GM10847 (cell line): ENCODE results near the gene POLR1B.

Source experiments
- POLR2A ChIP-seq: IDR thresholded peaks from 2 replicates; pipeline ENCODE4 v1.6.1; 2011; ENCODE audit not compliant: insufficient read length; ENCODE audit errors: extremely low read depth

POLR1B gene

DNA sequence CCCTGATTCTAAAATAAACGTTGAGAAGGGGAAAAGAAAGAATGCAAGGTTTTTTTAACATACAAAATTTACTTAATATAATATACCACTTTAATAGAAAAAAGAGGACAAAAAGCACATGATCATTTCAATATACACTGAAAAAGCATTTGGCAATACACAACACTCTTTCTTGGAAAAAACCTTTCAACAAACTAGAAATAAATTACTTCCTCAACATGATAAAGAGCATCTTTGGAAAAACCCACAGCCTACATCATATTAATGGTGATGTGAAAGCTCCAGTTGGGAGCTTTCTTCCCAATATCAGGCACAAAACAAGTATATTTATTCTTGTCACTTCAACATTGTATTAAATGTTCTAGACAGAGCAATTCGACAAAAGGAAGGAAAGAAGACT is 3.0 kb upstream of the POLR1B start:
- TF ChIP-seq POLR2A = no peak

DNA sequence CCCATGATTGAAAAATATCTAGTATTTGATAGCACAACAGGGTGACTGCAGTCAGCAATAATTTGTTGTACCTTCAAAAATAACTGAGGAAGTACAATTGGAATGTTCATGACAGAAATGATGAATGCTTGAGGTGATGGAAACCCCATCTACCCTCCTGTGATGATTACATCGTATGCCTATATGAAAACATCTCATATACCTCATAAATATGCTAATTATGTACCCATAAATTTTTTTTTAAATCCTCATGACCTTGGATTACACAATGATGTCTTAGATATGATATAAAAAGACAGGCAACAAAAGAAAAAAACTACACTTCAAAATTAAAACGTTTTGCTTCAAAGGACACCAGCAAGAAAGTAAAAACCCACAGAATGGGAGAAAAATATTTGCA is 1.4 kb upstream of the POLR1B start:
- no peak for TF ChIP-seq POLR2A

- TF ChIP-seq POLR2A = peak; percentile 74
Observed at GRCh38 chr2:112541315-112542122, 746 bp upstream of the POLR1B start.

DNA sequence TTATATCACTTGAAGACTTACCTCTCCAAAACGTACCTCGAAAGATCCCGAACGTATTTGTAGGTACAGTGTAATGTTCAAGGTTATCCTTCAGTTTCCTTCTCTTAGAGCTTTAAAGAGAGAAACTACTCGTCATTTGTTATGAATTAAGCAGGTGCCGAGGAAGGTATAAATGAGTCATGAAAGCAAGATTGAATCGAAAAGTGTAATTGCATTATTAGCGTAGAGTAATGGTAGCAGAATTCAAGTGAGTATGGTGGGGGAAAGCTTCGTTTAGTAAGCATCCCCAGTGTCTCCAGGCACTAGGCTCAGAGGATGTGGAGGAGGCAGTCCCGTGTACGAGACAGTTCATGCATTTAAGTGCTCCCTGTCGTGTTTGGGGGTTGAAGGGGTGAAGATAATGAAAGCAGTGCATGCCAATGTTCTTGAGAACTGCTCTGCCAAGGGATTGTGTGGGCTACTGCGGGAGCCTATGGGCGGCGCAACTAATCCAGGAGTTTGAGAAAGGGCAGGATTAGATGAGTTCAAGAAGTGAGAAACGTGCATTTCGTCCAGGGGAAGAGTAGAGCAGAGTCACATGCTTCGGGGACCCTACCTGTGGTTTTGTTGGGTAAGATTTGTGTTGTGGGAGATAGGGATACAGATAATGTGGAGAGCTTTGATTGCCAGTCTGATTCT is 858 bp downstream of the POLR1B start:
- TF ChIP-seq POLR2A = no peak

- TF ChIP-seq POLR2A = no peak
Observed at GRCh38 chr2:112547333-112547732, 5.1 kb downstream of the POLR1B start.

- TF ChIP-seq POLR2A = no peak
Observed at GRCh38 chr2:112548980-112549379, 6.7 kb downstream of the POLR1B start.

DNA sequence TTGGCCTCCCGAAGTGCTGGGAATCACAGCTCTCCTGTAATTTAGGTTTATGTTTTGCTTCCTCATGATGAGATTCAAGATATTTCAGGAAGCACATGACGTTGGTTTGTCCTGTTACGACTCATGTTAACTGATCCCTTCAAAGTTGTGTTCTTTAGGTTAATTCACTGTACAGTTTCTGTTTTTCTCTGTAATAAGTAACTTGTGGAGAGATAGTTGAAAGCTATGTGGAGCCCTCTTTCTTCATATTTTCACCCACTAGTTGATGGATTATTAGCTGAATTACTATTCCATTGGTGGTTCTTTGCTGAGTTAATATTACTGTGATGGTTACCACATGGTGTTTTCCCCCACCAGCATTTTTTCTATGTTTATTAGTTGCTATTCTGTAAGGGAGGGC is 23.8 kb downstream of the POLR1B start:
- no peak for TF ChIP-seq POLR2A

- TF ChIP-seq POLR2A = no peak
Observed at GRCh38 chr2:112572005-112572404, 29.7 kb downstream of the POLR1B start.

DNA sequence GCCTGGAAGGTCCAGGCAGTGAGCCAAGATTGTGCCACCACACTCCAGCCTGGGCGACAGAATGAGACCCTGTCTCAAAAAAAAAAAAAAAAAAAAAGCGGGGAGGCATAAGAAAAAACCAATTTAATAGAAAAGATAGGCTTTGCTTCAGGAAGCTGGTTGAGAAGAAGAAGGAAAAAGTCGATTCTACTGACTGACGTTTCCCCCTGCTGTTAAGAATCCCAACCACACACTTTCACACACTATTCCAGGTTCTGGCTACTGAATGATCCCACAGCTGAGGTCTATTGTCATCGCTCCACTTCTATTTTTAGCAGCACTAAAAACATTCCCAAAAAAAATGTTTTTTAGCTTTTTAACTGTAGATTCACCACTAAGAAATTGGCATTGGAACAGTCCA is 35.5 kb downstream of the POLR1B start:
- TF ChIP-seq POLR2A = no peak

GRCh38 chr2:112579241-112579640 is 37.0 kb downstream of the POLR1B start:
- TF ChIP-seq POLR2A = no peak

DNA sequence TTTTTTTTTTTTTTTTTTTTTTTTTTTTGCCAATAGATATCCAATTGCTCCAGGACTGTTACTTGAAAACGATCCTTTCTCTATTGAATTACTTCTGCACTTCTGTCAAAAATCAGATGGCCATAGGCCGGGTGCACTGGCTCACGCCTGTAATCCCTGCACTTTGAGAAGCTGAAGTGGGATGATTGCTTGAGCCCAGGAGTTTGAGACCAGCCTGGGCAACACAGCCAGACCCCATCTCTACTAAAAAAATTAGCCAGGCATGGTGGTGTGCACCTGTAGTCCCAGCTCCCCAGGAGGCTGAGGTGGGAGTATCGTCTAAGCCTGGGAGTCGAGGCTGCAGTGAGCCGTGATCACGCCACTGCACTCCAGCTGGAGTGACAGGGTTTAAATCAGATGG is 37.8 kb downstream of the POLR1B start:
- no peak for TF ChIP-seq POLR2A

- TF ChIP-seq POLR2A = no peak
Observed at GRCh38 chr2:112582314-112582746, 40.1 kb downstream of the POLR1B start.

DNA sequence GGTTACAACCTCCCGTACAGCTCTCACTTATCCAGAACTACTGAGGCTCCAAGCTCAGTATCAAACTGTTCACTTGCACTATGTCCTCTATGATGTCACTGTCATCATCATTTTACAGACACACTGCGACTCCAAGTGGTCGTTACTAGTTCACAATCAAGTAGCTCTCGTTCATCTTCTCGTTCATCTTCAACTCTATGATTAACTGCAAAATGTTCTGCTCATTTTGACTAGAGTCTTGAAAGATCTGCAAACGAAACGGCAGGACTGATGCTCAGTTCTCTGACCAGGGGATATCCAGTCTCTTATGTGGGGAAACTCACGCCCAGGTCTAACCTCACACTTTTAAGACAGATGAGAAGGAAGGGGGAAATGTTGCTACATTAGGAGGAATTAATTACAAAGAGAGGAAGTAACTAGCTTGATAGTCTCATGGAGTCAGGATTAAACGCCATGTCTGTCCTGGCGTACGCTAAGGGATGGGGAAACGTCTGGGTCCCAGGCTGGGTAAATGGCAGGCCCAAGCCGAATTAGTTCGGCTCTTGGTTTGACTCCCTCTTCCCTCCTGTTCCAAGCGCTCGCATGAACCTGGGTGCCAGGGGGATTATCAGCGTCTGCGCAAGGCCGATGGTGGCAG is 41.4 kb downstream of the POLR1B start:
- no peak for TF ChIP-seq POLR2A

GRCh38 chr2:112584134-112584890 is 42.0 kb downstream of the POLR1B start, which contains the start of gene CHCHD5:
Gene CHCHD5 (plus strand): TSS chr2:112584609. CDS start chr2:112584648, 39 bp downstream.
- peak; percentile 67 for TF ChIP-seq POLR2A

DNA sequence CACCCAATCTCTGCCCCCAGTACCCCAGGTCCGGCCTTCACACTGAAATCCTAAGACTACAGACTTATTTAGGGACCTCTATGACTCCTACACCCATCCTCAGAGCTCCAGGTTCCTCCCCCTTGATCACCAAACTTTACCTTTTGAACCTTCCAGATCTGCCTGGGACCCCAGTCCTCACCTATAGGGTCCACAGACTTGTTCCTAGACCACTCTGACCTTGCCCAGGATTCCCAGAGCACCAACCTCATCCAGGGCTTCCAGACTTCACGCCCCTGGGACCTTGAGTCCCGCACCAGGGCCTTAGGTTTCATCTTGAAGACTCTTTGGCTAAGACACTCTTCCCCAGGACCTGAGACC is 42.6 kb downstream of the POLR1B start:
- TF ChIP-seq POLR2A = no peak
